HG02759 (cell line): ENCODE results near the gene MAD2L2.

Source experiments
- ATAC-seq: cut with Tn5 transposase; IDR thresholded peaks from one replicate; pipeline ENCODE4 v1.9.1; 2021; ENCODE audit warnings: mild to moderate bottlenecking, moderate library complexity; ENCODE audit not compliant: unreplicated experiment

The MAD2L2 gene

DNA sequence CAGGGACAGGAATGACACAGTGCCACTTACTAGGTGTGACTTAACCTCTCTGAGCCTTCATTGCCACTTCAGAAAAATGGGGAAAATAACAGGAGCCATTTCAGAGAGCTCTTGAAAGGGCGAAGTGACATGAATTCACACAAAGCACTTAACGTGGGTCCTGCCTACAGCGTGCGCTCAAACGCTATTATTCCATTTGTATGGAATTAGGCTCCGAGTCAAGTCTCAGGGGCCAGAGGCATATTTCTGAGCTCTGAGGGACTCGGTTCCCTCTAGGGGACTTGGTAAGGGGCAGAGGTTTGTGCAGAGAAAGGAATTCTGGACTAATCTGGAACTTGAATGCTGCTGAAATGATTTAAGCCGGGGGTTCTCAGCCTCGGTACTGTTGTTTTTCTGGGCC lies 24.6 kb upstream of the MAD2L2 start:
- ATAC-seq = no peak

DNA sequence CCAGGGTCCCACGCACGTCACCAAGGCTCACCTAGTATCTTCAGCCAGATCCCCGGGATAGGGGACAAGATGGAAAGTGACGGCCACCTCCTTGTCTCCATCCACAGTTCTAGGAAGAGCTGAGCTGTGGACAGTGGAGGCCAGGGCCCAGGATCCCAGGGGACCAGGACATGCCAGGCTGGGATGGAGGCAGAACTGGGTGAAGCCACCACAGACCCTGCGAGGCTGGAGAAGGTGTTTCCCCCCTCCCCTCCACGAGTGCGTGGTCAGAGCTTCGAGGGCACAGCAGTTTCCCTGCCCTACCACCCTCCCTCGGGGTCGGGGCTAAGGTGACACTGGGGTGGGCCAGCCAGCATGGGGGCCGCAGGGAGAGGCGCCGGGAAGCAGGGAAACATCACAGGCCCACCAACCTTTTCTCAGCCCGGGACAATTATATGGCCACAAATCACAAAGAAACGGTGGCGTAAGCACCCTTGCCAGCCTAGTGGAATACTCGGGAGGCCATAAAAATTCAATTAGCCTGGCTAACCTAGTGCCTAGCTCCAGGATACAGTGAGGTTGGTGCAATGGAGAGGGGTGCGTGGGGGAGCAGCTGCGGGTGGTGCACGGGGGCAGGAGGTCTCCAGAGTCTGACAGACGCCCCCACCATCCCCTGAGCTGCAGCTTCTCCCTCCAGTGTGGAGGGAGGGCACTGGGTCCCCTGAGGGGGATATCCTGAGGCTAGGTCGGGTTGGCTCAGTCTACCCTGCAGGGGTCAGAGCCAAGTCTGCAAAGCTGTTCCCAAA lies 23.9 kb upstream of the MAD2L2 start:
- no peak for ATAC-seq

DNA sequence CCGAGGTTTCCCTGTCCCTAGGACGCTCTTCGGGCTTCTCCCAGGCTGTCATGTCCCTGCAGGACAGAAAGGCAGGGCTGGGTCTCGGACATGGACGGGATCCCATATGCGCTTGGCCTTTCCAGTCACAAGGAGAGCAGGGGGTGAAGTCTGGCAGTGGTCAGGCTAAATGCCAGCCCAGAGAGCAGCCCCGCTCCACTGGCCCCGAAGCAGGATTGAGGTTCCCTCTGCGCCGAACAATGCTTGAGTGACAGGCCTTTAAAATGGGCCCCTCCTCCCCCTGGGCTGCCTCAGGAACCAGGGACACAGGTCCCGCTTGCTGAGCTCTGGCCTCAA lies 23.2 kb upstream of the MAD2L2 start:
- no peak for ATAC-seq

GRCh38 chr1:11703357-11704193 lies 22.6 kb upstream of the MAD2L2 start:
- no peak for ATAC-seq

DNA sequence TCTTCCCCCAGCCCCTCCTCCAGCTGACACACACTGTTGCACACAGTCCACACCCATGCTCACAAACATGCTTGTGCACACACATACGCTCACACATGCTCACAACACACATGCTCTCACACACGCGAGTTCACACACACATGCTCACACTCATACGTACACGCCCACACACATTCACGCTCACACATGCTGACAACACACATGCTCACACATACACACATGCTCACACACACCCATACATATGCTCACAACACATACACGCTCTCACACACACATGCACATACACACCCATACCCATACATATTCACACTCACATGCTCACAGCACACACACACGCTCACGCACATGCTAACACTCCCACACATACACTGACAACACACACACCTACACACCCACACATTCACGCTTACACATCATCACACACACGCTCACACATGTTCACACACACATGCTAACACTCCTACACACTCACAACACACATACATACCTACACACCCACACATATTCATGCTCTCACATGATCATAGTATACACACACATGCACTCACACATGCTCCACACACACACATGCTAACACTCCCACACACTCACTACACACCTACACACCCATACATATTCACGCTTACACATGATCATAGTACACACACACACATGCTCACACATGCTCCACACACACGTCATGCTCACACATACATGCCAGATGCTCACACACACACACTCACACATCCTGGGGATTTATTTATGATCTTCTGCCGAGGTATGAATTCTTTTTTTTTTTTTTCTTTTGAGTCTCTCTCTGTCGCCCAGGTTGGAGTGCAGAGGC lies 21.2 kb upstream of the MAD2L2 start:
- no peak for ATAC-seq

- no peak for ATAC-seq
Measured at GRCh38 chr1:11701551-11701961, 20.6 kb upstream of the MAD2L2 start.

DNA sequence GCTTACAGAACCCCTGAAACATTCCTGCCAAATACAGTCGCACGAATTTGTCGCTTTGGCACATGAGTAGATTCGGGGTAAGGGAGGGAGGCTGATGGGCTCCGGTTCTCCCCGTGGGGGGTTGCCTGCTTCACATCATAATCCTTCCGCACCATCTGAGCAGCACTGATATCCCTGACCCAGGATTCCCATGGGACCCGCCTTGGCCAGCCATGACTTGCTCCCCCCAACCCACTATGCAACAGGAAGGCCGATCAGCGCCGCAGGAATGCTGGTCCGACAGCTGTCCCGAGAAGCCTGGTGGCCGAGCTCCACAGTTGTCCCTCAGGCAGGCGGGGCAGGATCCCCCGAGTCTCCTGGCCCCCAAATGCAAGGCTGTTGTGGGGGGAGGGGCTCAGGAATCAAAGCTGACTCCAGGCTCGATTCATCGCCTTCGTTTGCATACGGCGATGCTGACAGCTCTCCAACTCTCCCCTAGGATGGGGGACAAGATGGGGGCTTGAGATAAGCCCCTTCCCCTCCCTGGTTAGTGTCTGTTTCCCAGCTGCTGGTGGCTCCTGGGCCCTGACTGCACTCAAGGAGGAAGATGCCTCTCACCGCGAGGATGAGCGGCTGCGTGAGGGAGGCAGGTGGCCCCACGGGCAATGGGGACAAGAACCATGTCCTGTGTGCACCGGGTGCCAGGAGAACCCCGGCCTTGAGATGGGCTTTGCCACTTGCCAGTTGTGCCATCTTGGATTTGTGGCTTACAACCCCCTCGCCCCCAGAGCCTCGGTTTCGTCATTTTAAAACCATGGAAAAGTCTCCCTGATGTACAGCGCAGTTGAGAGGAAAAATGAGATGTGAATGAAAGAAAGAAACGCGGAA lies 19.9 kb upstream of the MAD2L2 start:
- no peak for ATAC-seq

DNA sequence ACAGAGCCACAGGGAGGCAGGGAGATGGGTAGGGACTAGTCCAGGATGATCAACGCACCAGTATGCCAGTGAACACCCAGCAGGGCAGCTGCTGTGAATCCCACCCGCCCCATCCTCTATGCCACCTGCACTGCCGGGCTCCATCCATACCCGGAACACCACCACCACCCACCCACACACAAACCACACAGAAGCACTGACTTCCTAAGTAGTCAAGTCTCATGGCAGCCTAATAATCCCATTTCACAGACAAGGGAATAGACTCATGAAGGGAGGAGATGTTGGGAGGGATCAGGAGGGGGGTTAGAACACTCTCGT lies 16.9 kb upstream of the MAD2L2 start:
- ATAC-seq = no peak

- no peak for ATAC-seq
Measured at GRCh38 chr1:11697188-11697892, 16.4 kb upstream of the MAD2L2 start.

GRCh38 chr1:11695861-11696260 lies 14.9 kb upstream of the MAD2L2 start:
- no peak for ATAC-seq

DNA sequence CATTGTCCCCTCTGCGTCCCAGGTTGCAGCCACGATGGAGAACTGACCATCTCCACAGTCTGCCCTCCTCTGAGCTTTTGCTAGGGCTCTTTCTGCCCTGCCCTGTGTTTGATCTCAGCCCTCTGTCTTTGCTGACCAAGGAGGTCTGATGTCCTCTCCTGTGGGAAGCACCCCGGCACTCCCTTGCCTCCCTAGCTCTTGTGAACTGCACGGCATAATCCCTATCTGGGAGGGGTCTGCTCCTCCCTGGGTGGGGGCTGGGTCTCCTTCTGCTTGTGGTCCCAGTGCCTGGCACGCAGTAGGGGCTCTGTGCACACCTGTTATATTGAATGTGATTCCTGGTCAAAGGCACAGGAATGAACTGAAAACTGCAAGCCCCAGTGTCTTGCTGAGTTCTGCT lies 13.0 kb upstream of the MAD2L2 start:
- ATAC-seq = no peak

DNA sequence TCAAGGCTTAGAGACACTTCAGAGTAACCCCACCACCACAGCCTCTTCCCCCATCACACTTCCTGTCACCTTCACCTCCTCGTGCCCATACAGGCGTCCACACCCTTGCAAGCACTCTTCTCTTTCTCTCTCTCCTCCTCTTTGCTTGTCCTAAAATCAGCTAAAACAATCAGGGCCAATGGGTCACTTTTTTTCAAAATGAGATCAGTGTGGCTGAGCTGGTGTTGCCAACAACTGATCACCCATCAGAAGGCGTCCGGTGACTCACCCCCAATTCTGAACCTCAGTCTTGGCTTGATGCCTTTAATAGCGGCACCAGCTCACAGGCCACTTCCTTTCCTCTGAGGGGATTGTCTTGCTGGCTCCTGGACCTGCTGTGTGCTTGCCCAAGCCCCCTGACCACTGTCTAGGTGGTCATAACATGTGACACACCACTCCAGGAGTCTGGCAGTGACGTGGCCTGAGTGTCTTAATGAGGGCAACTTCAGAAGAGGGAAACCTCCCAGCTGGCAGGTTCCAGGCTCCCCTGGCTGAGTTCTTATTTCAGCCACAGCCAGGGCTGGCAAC lies 12.2 kb upstream of the MAD2L2 start:
- ATAC-seq = no peak

- no peak for ATAC-seq
Measured at GRCh38 chr1:11691928-11692711, 11.2 kb upstream of the MAD2L2 start.

DNA sequence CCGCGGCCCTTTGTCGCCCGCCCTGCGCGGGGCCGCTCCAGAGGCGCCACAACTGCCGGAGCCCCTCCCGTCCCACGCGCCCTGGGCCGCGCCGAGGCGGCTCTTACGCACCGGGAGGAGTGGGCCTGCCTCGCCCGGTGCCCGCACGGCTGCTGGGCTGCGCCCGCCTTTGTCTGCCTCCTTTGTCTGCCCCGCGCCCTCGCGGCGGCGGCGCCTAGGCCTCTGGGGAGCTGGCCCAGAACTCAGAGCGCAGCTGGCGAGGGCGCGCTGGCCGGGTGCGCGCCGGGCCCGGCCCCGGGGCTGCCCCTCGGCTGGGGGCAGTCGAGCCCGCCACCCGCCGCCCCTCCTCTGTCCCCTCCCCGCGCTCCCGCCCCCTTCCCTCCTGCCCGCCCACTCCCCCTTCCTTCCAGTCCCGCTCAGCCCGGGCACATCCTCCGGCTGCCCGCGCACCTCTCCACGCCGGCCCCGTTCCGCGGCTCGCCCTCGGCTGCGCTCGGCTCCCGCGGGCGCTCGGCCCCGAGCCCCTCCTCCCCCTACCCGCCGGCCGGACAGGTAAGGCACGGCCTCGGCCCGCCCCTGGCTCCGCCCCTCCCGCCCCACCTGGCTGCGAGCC lies 10.5 kb upstream of the MAD2L2 start, which contains the start of gene DRAXIN:
Gene DRAXIN, plus strand, starts transcription at position 409 of the 613 bp plus-strand sequence. CDS start 14,549 bp downstream, outside the sequence.
- ATAC-seq = no peak

- ATAC-seq = no peak
Measured at GRCh38 chr1:11690397-11691301, 9.7 kb upstream of the MAD2L2 start.

DNA sequence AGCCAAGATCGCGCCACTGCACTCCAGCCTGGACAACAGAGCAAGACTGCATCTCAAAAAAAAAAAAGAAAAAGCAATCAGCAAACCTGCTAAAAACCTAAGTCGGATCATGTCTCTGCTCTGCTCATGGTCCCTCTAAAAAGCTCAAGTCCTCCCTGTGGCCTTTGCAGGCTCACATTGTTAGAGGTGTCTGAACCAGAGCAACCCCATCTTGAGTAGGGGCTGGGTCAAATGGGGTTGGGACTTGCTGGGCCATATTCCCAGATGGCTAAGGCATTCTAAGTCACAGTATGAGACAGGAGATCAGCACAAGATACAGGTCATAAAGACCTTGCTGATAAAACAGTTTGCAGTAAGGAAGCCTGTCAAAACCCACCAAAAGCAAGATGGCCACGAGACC lies 7.6 kb upstream of the MAD2L2 start:
- ATAC-seq = no peak

- ATAC-seq = no peak
Measured at GRCh38 chr1:11685210-11685752, 4.3 kb upstream of the MAD2L2 start.
